DND-41 (cell line): Measurements from ENCODE around the gene ZNF283.
"Not testable (repeated sequence)": the region's sequence is repeated elsewhere in the genome, so short reads cannot be mapped to it uniquely, and the experiment has no call there.

Source experiments
- ATAC-seq: fragments of 200-7000 bp; cut with Tn5 transposase; 3 replicates; pipeline ENCODE4 v1.9.1; 2021; ENCODE audit warnings: low read depth; ENCODE audit not compliant: insufficient read depth
- DNase-seq: peaks from one replicate; pipeline ENCODE4 v3.0.0-alpha.2; 2020
- H2AFZ ChIP-seq: 2 replicates; pipeline ENCODE4 v1.6.0; 2012; ENCODE audit warnings: low read depth, low read length
- H3K27ac ChIP-seq: 2 replicates; pipeline ENCODE4 v1.5.1; 2012; ENCODE audit warnings: low read length, inconsistent platforms
- H3K27me3 ChIP-seq: fragments of 200-600 bp; sonication (generic); 2 replicates; pipeline ENCODE4 v1.6.0; 2012; ENCODE audit warnings: low read length, mild to moderate bottlenecking, inconsistent platforms; ENCODE audit not compliant: insufficient read depth, poor library complexity
- H3K36me3 ChIP-seq: 2 replicates; pipeline ENCODE4 v1.5.1; 2012; ENCODE audit warnings: low read length, inconsistent platforms; ENCODE audit not compliant: insufficient read depth
- H3K4me1 ChIP-seq: 2 replicates; pipeline ENCODE4 v1.5.1; 2012; ENCODE audit warnings: mild to moderate bottlenecking, low read length; ENCODE audit not compliant: insufficient read depth
- H3K4me2 ChIP-seq: 2 replicates; pipeline ENCODE4 v1.6.0; 2012; ENCODE audit warnings: mild to moderate bottlenecking, moderate library complexity, low read length, inconsistent platforms; ENCODE audit not compliant: insufficient read depth
- H3K4me3 ChIP-seq, 2 experiments: fragments of 200-600 bp in 1 of 2; shearing (Covaris generic) in 1 of 2; 2 replicates each; pipeline ENCODE4 v1.5.1; 2012 to 2016; ENCODE audit warnings: inconsistent platforms in 2 of 2, low read length in 2 of 2, mild to moderate bottlenecking in 2 of 2, low read depth in 1 of 2, moderate library complexity in 1 of 2
- H3K79me2 ChIP-seq: 2 replicates; pipeline ENCODE4 v1.6.0; 2012; ENCODE audit warnings: low read length, inconsistent platforms; ENCODE audit not compliant: insufficient read depth
- H3K9ac ChIP-seq: 2 replicates; pipeline ENCODE4 v1.6.0; 2012; ENCODE audit warnings: low read depth, mild to moderate bottlenecking, inconsistent platforms, low read length, moderate library complexity
- H3K9me3 ChIP-seq: 2 replicates; pipeline ENCODE4 v1.5.1; 2012; ENCODE audit warnings: low read length, moderate library complexity, mild to moderate bottlenecking, inconsistent platforms; ENCODE audit not compliant: insufficient read depth, severe bottlenecking
- H4K20me1 ChIP-seq: 2 replicates; pipeline ENCODE4 v1.6.0; 2012; ENCODE audit warnings: low read length; ENCODE audit not compliant: insufficient read depth
- CTCF ChIP-seq: IDR thresholded peaks from 2 replicates; pipeline ENCODE4 v1.5.1; 2012; ENCODE audit warnings: borderline replicate concordance, low read length, moderate library complexity, mild to moderate bottlenecking; ENCODE audit not compliant: poor library complexity, severe bottlenecking; ENCODE audit errors: extremely low read depth
- EZH2 ChIP-seq: IDR thresholded peaks from 3 replicates; pipeline ENCODE4 v1.6.1; 2012; ENCODE audit warnings: borderline replicate concordance, low read depth, mild to moderate bottlenecking, moderate library complexity, low read length, inconsistent platforms; ENCODE audit not compliant: severe bottlenecking

Gene ZNF283

DNA sequence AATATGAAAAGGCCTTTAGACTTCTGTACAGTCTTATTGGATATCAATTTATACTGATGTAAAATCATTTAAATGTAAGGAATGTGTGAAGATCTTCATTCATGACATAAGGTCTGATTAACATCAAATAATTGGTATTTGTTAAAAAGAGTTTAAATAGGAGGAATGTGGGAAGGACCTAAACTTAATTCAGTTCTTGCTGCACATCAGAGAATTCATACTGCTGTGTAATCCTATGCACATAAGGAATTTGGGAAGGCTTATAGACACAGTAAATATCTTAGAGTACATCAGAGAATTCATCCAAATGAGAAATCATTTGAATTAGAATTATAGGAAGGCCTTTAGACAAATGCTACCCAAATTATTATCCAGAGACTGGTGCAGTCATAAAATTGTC, 21.7 kb downstream of the ZNF283 start:
- H3K79me2 ChIP-seq = no peaks in the 10 kb centered on the region
- H4K20me1 ChIP-seq = no peaks in the 10 kb centered on the region
- TF ChIP-seq EZH2 = no peak
- no peak for TF ChIP-seq CTCF
- H2AFZ ChIP-seq = no peak overlapping the region
- H3K27me3 ChIP-seq = no peaks in the 10 kb centered on the region
- H3K4me2 ChIP-seq = no peak overlapping the region
- no peaks in the 10 kb centered on the region for H3K4me1 ChIP-seq
- peaks cover 27% of the 10 kb centered on the region; the same call in 1 of the 2 replicates for H3K36me3 ChIP-seq
- ATAC-seq (no peak), DNase-seq (no peak)
- no peak overlapping the region for H3K27ac ChIP-seq
- H3K4me3 ChIP-seq = no peak overlapping the region
- no peak overlapping the region for H3K9ac ChIP-seq
- peaks cover 38% of the 10 kb centered on the region for H3K9me3 ChIP-seq

DNA sequence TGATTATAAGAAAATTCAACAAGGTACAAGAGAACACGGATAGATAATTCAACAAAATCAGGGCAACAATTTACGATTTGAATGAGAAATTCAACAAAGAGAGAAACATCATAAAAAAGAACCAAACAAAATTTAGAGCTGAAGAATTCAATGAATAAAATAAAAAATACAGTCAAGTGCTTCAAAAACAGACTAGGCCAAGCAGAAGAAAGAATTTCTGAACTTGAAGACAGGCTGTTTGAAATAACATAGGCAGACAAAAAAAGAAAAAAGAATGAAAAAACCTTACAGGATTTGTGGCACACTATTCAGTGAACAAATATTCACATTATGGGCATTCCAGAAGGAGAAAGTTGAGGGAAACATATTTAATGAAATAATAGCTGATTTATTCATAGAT, 31.1 kb downstream of the ZNF283 start:
- Histone ChIP-seq H3K79me2 (no peaks in the 10 kb centered on the region), H3K36me3 (no peaks in the 10 kb centered on the region), H3K27me3 (no peaks in the 10 kb centered on the region), H3K27ac (no peak overlapping the region), H4K20me1 (no peaks in the 10 kb centered on the region), H3K4me3 (no peak overlapping the region), H3K9me3 (peaks cover 8% of the 10 kb centered on the region), H3K9ac (no peak overlapping the region), H3K4me2 (no peak overlapping the region), H3K4me1 (no peaks in the 10 kb centered on the region), H2AFZ (no peak overlapping the region)
- ATAC-seq = no peak
- TF ChIP-seq CTCF = no peak
- TF ChIP-seq EZH2 = no peak
- DNase-seq = no peak

GRCh38 chr19:43866923-43867322, 39.8 kb downstream of the ZNF283 start:
- H4K20me1 ChIP-seq, H3K36me3 ChIP-seq, H3K4me2 ChIP-seq, H3K4me3 ChIP-seq, H3K9ac ChIP-seq, ATAC-seq, DNase-seq, H3K79me2 ChIP-seq, H3K27ac ChIP-seq, H3K27me3 ChIP-seq, H3K4me1 ChIP-seq, H2AFZ ChIP-seq: not testable (repeated sequence)
- H3K9me3 ChIP-seq = peaks cover 10% of the 10 kb centered on the region

DNA sequence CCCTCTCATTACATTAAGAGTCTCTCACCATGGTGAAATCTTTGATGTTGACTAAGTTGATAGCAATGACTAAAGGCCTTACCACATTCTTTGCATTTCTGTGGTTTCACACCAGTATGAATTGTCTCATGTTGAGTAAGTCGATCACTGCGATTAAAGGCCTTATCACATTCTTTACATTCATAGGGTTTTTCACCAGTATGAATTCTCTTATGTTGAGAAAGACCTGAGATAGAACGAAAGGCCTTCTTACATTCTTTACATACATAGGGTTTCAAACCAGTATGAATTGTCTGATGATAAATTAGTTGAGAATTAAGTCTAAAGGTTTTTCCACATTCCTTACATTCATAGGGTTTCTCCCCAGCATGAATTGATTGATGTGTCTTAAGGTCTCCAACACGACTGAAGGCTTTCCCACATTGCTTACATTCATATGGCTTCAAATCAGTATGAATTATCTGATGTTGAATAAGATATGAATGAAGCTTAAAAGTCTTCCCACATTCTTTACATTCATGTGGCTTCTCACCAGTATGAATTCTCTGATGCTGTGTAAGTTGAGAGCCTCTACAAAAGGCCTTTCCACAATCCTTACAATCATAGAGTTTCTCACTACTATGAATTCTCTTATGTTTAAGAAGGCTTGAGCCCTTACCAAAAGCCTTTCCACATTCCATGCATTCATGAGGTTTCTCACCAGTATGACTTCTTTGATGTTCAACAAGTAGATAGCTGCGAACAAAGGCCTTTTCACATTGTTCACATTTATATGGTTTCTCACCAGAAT, 45.6 kb downstream of the ZNF283 start:
- Histone ChIP-seq H3K27ac (no peak overlapping the region), H3K79me2 (no peaks in the 10 kb centered on the region), H2AFZ (no peak overlapping the region), H3K9ac (no peak overlapping the region), H3K4me3 (no peak overlapping the region), H3K36me3 (no peaks in the 10 kb centered on the region), H3K27me3 (no peaks in the 10 kb centered on the region), H3K9me3 (peaks cover 40% of the 10 kb centered on the region), H3K4me2 (no peak overlapping the region), H4K20me1 (no peaks in the 10 kb centered on the region), H3K4me1 (no peaks in the 10 kb centered on the region)
- no peak for TF ChIP-seq CTCF
- no peak for TF ChIP-seq EZH2
- ATAC-seq = no peak
- DNase-seq = no peak
